Panc1 (cell line): ENCODE results near the gene NOTO.

Source experiments
- CTCF ChIP-seq: fragments of 450-650 bp; IDR thresholded peaks from 2 replicates; pipeline ENCODE4 v1.5.1; 2017; ENCODE audit warnings: mild to moderate bottlenecking
- POLR2AphosphoS5 ChIP-seq: IDR thresholded peaks from 2 replicates; pipeline ENCODE4 v1.6.1; 2012; ENCODE audit warnings: mild to moderate bottlenecking, low read depth, low read length, moderate library complexity
- REST ChIP-seq, 2 experiments: IDR thresholded peaks; 2 replicates each; pipeline ENCODE4 v1.6.1; 2011 to 2012; ENCODE audit warnings: low read depth in 2 of 2, control low read depth in 1 of 2, low read length in 1 of 2, mild to moderate bottlenecking in 1 of 2, moderate library complexity in 1 of 2; ENCODE audit not compliant: insufficient read depth in 1 of 2
- SIN3A ChIP-seq: IDR thresholded peaks from 2 replicates; pipeline ENCODE4 v1.6.1; 2012; ENCODE audit warnings: low read depth, mild to moderate bottlenecking, low read length, moderate library complexity, borderline replicate concordance; ENCODE audit not compliant: insufficient read depth
- TCF7L2 ChIP-seq: IDR thresholded peaks from 2 replicates; pipeline ENCODE4 v1.6.1; 2011; ENCODE audit warnings: mild to moderate bottlenecking, low read depth, low read length, inconsistent platforms

DNA sequence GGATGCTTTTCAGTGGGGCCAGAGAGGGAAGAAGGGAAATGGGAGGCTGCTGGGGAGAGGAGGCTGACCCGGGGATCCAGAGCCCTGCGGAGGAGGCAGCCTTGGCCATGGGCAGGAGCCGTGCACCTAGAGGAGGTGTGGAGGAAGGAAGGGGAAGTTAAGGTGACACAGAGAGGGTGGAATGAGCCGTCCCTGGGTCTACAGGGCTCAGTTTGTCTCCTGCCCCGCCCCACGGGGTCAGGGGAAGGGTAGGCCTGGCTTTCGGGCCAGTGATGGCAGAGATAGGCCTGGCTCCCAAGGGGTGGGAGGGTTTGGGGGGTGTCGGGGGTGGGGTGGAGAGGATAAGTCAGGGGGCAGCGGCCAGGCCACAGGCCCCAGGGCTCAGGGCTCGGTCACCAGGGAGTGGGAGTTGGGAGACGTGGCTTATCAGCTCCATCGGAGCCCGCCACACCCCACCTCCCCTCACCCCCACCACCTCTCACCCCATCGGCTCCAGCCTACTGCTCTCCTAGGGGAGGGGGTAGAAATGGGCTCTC, 39.5 kb upstream of the NOTO start:
- no peak for TF ChIP-seq CTCF
- no peak for TF ChIP-seq REST (IDR thresholded peaks at IDR 0.05; ENCODE audit: insufficient read depth in 1 of 2, low read depth in 2 of 2, low read length in 1 of 2)
- no peak for TF ChIP-seq TCF7L2
- no peak for TF ChIP-seq SIN3A
- no peak for TF ChIP-seq POLR2AphosphoS5
